Type B pancreatic cell (in vitro differentiated cells): ENCODE results near the gene UBE3B. TPM values are rescaled to one million over a fixed set of nuclear protein-coding genes. Genes with fewer than 3 reads are reported as not detected.

ENCODE experiments used
- DNase-seq: peaks from one replicate; pipeline ENCODE4 v3.0.0; 2021; ENCODE audit warnings: mixed read lengths; ENCODE audit not compliant: unreplicated experiment; ENCODE audit errors: extremely low spot score
- H3K27ac Mint-ChIP-seq: 2 replicates; pipeline ENCODE4 v1.8.0; 2021; ENCODE audit warnings: mild to moderate bottlenecking, mixed read lengths
- H3K27me3 Mint-ChIP-seq: 2 replicates; pipeline ENCODE4 v1.8.0; 2021; ENCODE audit warnings: mixed read lengths
- H3K36me3 Mint-ChIP-seq: 2 replicates; pipeline ENCODE4 v1.8.0; 2021; ENCODE audit warnings: mixed read lengths
- H3K4me1 Mint-ChIP-seq: one replicate; pipeline ENCODE4 v1.8.0; 2021; ENCODE audit warnings: mixed read lengths; ENCODE audit not compliant: unreplicated experiment
- H3K4me3 Mint-ChIP-seq: 2 replicates; pipeline ENCODE4 v1.8.0; 2021; ENCODE audit warnings: mild to moderate bottlenecking, mixed read lengths
- H3K9me3 Mint-ChIP-seq: 2 replicates; pipeline ENCODE4 v1.8.0; 2021; ENCODE audit warnings: mixed read lengths
- CTCF ChIP-seq: fragments of 200-600 bp; sonication (generic); conservative IDR thresholded peaks from 2 replicates; pipeline ENCODE4 v1.5.0; 2021; ENCODE audit warnings: antibody characterized with exemption, mild to moderate bottlenecking
- total RNA-seq: library from RNA; stranded (reverse); gene quantifications from 2 replicates; pipeline ENCODE4 v1.2.1, GENCODE V29; 2021; ENCODE audit warnings: low replicate concordance

UBE3B gene
- total RNA-seq, 1 donor from 2014 or later, result 41.3 TPM

DNA sequence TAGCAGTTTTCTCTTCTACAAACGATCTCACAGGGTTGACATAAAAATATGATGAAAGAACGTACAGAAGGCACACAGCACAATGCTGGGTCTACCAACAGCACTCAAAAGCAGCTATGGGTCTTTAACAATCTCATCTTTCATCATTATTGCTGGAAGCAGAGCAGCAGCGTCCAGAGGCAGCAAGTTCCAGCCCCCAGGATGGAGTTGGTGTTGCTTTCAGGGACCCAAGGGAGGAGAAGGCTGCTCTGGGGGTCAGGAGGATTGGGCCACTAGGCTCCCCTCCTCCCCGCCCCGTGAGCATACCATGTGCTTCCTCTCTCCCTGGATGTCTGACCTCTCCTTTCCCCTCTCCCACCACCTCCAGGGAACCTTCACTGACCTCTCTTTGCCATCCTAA lies 13.7 kb upstream of the UBE3B start:
- H3K36me3 Mint-ChIP-seq, result peaks cover 22% of the 10 kb centered on the region
- H3K27ac Mint-ChIP-seq, result peak overlapping the region; percentile 83
- no peak for TF ChIP-seq CTCF
- no peaks in the 10 kb centered on the region for H3K9me3 Mint-ChIP-seq
- no peaks in the 10 kb centered on the region for H3K27me3 Mint-ChIP-seq
- H3K4me3 Mint-ChIP-seq, result peak overlapping the region; percentile 53
- DNase-seq, result no peak
- H3K4me1 Mint-ChIP-seq, result peaks cover 59% of the 10 kb centered on the region

DNA sequence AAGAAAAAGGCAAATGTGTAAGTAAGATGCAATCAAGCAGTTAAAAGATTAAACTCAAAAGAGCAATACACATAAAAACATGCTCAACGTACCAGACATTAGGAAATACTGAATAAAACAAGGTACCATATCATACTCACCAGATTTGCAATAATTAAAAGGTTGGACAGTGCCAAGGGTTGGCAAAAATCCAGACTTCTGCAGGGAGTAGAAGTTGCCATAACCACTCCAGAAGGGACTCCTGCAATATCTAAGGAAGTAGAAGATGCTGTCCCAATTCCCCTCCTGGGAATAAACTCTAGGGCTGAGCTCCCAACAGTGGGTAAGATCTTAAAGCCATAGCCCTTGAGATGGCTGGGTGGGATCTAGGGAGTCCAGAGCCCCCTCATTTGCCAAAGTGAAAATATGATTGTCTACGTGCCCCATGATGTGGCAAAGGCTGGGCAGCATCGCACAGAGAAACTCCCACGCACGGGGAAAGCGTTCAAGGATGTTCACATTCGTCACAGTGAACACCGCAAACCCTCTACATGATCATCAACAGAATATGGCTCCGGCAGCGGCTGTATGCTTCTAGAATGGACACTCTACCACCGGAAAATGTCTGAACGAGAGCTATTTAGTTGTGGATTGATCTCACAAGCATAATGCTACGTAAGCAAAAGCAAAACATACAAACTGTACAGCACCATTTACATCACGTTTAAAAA lies 12.6 kb upstream of the UBE3B start:
- no peak for DNase-seq
- peak overlapping the region; percentile 83 for H3K27ac Mint-ChIP-seq
- H3K9me3 Mint-ChIP-seq, result no peaks in the 10 kb centered on the region
- no peak for TF ChIP-seq CTCF
- H3K36me3 Mint-ChIP-seq, result peaks cover 16% of the 10 kb centered on the region
- H3K4me1 Mint-ChIP-seq, result peaks cover 50% of the 10 kb centered on the region
- H3K4me3 Mint-ChIP-seq, result no peak overlapping the region
- no peaks in the 10 kb centered on the region for H3K27me3 Mint-ChIP-seq

DNA sequence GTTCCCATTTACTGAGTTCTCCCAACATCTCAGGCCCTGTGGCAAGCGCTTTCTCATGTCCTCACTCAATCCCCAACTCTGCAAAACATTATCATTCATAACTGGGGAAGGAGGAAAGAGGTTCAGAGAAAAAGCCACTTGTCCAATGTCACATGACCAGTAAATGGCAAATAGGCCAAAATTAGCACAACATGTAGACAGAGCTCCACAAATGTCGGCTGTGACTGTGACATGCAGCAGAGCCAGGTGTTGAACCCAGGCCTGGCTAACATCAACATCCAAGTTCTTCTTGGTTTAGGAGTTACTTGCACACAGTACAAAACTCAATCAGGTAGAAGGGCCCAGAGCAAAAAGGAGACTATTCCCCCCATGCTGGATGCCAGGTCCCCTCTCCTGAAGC lies 11.1 kb upstream of the UBE3B start:
- no peaks in the 10 kb centered on the region for H3K27me3 Mint-ChIP-seq
- no peak for TF ChIP-seq CTCF
- no peak for DNase-seq
- no peak overlapping the region for H3K4me3 Mint-ChIP-seq
- H3K4me1 Mint-ChIP-seq, result peaks cover 53% of the 10 kb centered on the region
- H3K9me3 Mint-ChIP-seq, result no peaks in the 10 kb centered on the region
- H3K36me3 Mint-ChIP-seq, result peaks cover 16% of the 10 kb centered on the region
- no peak overlapping the region for H3K27ac Mint-ChIP-seq

DNA sequence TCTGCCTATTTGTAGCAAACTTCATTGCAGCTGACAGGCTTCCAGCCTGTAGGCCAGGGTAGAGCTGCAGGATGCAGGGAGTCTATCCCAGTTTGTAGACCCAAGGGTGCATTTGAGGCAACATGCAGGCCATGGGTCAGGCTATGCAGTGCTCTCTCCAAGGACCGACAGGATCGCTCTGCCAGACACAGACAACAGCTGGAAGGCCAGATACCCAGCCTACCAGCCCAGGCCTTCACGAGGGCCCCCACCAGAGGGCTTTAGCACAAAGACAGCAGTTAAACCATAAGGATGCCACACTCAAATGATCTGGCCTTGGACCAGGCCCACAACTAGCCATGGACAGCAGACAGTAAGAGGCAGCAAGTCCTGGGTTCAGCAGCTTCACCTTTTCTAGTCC lies 10.6 kb upstream of the UBE3B start:
- no peak for DNase-seq

DNA sequence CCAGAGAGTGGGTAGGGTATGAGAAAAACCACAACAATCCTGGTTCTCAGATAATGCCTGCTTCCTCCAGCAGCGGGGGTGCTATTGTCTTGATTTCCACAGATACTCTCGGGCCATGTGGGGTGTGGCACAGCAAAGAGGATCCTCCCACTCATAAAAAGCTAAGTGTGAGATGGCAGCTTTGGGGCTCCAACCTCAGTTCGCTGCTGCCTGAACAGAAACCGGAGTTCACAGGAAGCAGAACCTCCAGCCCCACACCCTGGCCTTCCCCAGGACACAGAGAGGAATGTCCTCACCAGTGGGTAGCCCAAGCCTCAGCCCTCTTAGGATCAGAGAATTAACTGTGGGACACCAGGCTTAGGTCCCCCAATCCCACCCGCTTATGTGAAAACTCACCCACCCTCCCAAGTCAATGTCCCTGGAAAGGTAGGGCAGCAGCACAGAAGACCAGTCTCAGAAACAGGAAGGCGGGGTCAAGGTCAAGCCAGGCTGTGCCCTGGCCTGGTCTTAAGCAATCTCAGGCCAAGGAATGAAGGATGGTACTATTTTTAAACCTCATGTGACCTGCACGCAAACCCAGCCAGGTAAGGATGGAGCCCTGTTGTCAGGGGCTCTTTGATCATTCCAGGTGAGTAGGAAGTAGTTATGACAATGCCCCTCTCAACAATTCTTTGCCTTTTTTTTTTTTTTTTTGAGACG lies 9.3 kb upstream of the UBE3B start:
- H3K27me3 Mint-ChIP-seq, result no peaks in the 10 kb centered on the region
- H3K9me3 Mint-ChIP-seq, result no peaks in the 10 kb centered on the region
- no peak overlapping the region for H3K4me3 Mint-ChIP-seq
- H3K4me1 Mint-ChIP-seq, result peaks cover 35% of the 10 kb centered on the region
- TF ChIP-seq CTCF, result no peak
- no peak for DNase-seq
- H3K36me3 Mint-ChIP-seq, result peaks cover 16% of the 10 kb centered on the region
- H3K27ac Mint-ChIP-seq, result no peak overlapping the region

More for the DNA sequence above, 10.6 kb upstream of the UBE3B start:
- H3K36me3 Mint-ChIP-seq, result peaks cover 16% of the 10 kb centered on the region
- no peaks in the 10 kb centered on the region for H3K27me3 Mint-ChIP-seq
- H3K4me3 Mint-ChIP-seq, result no peak overlapping the region
- no peak overlapping the region for H3K27ac Mint-ChIP-seq
- no peaks in the 10 kb centered on the region for H3K9me3 Mint-ChIP-seq
- H3K4me1 Mint-ChIP-seq, result peaks cover 48% of the 10 kb centered on the region
- TF ChIP-seq CTCF, result no peak
